ENCODE results near the gene DGKH.

Gene DGKH

DNA sequence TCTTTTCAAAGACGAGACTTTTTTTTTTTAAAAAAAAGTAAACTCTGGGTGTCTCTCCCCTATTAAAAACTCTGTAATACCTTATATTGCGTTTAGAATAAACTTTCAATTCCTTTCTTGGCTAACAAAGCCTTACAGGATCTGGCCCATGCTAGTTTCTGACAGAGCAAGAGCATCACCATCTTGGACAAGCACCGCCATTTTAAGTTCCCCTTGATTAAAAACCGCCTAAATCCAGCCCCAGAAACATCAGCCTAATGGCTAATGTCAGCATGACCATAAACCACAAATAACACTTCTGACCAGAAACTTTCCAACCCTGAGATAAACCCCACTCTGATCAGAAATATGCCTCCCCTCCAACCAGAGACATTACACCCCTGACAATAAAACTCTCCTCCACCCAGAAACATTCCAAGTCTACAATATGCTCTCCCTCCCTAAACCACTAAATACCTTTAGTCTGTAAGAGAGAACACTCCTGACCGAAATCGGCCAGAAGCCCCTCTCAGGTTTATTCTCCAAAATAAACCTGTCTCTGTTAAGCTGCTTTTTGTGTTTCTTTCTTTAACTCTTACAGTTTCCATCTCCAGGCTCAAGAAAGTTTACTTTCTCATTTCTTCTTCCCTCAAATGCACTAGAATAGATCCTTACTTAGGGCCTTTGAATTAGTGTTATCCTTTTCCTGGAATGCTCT is 221.9 kb downstream of the DGKH start:
- H3K4me3 ChIP-seq (ENCODE audit: low read depth, low read length) = no peak overlapping the region
- TF ChIP-seq, protein P1, sequence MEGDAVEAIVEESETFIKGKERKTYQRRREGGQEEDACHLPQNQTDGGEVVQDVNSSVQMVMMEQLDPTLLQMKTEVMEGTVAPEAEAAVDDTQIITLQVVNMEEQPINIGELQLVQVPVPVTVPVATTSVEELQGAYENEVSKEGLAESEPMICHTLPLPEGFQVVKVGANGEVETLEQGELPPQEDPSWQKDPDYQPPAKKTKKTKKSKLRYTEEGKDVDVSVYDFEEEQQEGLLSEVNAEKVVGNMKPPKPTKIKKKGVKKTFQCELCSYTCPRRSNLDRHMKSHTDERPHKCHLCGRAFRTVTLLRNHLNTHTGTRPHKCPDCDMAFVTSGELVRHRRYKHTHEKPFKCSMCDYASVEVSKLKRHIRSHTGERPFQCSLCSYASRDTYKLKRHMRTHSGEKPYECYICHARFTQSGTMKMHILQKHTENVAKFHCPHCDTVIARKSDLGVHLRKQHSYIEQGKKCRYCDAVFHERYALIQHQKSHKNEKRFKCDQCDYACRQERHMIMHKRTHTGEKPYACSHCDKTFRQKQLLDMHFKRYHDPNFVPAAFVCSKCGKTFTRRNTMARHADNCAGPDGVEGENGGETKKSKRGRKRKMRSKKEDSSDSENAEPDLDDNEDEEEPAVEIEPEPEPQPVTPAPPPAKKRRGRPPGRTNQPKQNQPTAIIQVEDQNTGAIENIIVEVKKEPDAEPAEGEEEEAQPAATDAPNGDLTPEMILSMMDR (conservative IDR thresholded peaks at IDR 0.05; ENCODE audit: low read depth, low read length) = no peak
- no peak for DNase-seq (ENCODE audit: low read depth)

DNA sequence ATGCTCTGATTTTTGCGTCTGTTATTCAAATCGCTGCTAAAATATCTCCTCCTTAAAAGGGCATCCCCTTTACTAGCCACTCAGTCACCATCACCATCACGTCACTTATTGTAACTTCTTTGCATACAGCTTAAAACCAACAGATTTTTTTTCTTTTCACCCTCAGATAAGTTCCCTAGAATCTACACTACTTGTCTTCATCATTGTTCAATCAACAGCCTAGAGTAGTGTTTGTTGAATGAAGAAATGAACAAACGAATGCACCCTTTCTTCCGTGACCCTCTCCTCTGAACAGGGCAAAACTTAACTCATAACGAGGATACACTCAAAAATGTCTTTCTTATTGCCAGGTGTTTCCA is 222.4 kb downstream of the DGKH start:
- TF ChIP-seq, protein P1 (conservative IDR thresholded peaks at IDR 0.05; ENCODE audit: low read depth, low read length) = no peak
- no peak for DNase-seq (ENCODE audit: low read depth)
- peak overlapping the region; percentile 84 for H3K4me3 ChIP-seq (ENCODE audit: low read depth, low read length)

DNA sequence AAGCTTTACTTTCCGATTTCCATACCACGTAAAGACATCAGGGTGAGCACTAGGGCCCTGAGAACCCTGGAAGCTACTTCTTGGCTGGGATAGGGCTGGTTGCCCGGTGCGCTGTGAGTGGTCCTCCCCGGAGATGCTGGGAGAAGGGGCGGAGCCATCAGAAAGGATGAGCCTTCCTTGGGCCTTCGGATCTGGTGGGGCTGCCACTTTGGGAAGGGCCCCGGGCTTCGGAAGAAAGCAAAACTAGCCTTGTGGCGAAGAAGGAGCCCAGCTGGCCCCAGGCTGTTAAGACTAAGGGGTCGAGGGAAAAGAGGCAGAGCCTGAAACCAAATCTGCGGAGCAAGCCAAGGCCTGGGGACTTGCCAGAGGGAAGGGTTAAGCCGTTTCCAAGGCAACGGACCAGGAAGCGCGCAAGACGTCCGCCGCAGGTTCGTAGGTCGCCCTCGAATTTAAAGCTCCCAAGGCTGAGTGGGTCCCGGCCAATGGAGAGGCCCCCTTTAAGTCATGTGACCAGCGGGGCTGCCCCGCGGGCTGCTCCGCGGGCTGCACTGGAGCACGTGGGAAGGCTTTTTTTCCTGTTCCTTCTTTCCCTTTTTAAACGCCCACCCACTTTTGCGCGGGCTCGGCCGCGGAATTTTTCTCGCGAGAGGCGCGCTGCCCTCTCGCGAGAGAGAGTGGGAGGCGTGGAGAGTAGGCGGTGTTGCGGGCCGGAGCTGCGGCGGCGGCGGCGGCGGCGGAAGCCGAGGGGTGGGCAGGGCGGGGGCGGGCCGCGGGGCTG is 223.1 kb downstream of the DGKH start:
- peak overlapping the region; percentile 84 for H3K4me3 ChIP-seq (ENCODE audit: low read depth, low read length)
- TF ChIP-seq, protein P1 (conservative IDR thresholded peaks at IDR 0.05; ENCODE audit: low read depth, low read length) = no peak
- DNase-seq (ENCODE audit: low read depth) = peak; percentile 100

DNA sequence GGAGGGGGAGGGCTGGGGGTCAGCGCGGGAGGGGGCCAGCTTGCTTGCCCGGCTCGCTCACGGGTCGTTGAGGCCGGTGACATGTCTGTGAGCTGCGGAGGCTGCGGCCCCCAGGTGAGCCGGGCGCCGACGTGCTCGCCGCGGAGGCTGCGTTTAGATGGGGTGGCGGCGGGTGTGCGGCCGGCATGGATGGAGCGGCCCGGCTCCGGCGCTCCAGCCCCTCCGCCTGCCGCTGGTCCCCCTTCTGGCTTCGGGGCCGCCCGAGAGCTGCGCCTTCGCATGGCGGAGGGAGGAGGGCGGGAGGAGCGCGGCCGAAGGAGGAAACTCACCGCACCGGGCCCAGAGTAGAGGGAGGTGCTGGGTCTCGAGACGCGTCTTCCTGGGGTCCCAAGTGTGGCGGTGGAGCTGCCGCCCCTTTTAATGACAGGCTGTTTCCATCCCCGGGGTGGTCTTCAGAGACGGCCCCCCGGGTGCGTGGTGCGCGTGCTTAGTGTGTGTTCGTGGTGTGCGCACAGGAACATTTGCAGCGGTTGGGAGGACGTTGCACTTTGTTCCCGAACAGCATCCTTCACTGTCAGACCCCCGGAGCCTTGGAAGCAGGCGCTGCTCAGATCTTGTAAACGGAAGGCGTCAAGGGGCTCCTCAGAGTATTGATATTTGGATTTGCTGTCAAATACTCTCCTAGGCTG is 223.8 kb downstream of the DGKH start, which contains the start of gene AKAP11:
AKAP11 (plus strand) TSS at position 38 of the 689 bp plus-strand sequence. CDS start 14,197 bp downstream, outside the sequence.
- TF ChIP-seq, protein P1 (conservative IDR thresholded peaks at IDR 0.05; ENCODE audit: low read depth, low read length) = no peak
- DNase-seq (ENCODE audit: low read depth) = peak; percentile 49
- peak within 1 kb of the TSS; percentile 84 for H3K4me3 ChIP-seq (ENCODE audit: low read depth, low read length)

DNA sequence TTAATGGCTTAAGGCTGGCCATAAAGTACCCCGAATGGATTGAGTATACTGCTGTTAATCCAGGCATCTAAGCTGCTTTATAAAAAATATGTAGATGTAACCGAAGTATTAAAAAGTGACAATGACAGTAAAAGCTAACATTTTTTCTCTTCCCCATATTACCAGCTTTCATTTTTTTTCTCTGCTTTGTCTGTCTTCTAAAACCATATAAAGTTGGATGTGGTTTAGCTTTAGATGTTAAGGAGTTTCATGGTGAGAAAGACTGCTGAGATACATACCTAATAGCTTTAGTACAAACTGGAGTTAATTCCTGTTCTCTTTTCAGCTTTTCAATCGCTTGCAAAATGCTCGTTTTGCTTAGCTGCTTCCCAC is 224.3 kb downstream of the DGKH start:
- TF ChIP-seq, protein P1 (conservative IDR thresholded peaks at IDR 0.05; ENCODE audit: low read depth, low read length) = no peak
- DNase-seq (ENCODE audit: low read depth) = no peak
- H3K4me3 ChIP-seq (ENCODE audit: low read depth, low read length) = peak overlapping the region; percentile 84

DNA sequence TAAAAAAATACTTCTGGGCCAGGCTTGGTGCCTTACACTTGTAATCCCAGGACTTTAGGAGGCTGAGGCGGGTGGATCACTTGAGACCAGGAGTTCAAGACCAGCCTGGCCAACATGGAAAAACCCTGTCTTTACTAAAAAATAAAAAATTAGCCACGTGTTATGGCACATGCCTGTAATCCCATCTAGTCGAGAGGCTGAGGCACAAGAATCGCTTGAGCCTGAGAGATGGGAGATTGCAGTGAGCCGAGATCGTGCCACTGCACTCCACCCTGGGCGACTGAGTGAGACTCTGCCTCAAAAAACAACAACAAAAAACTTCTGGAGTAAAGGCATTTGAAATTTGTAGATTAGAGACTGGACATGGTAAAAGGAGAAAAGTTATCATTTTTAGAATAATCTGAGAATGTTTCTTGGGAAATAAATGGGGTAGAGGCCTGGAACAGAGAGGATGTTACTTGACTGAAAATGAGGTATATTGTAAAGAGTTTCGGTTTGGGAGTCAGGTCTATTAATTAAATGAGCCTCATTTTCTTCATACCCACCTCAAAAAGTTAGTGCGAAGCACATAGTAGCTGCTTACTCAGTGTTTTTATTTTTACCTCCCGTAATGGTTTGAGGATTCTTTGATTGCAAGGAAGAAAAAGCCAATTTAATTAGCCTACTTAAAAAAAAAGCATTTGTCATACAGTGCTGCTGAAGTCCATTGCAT is 226.1 kb downstream of the DGKH start:
- no peak overlapping the region for H3K4me3 ChIP-seq (ENCODE audit: low read depth, low read length)
- TF ChIP-seq, protein P1 (conservative IDR thresholded peaks at IDR 0.05; ENCODE audit: low read depth, low read length) = no peak
- DNase-seq (ENCODE audit: low read depth) = no peak

Data from choroid plexus epithelial cell (primary cell).